SJCRH30 (cell line): ENCODE measurements around the gene ZCCHC2. TPM values are rescaled to one million over a fixed set of nuclear protein-coding genes. Genes with fewer than 3 reads are reported as not detected.
A peak's percentile ranks its signal among the peaks of the same experiment; 100 is the strongest.

Source experiments
- DNase-seq, 2 experiments: peaks; one replicate each; pipeline ENCODE4 v3.0.0-alpha.2; 2015 to 2020
- H3K27ac ChIP-seq: fragments of 250-450 bp; sonication (Bioruptor Pico); 2 replicates; pipeline ENCODE4 v1.5.1; 2020; ENCODE audit warnings: mild to moderate bottlenecking, moderate library complexity
- H3K27me3 ChIP-seq: fragments of 250-450 bp; sonication (Bioruptor Pico); 2 replicates; pipeline ENCODE4 v1.5.1; 2020; ENCODE audit warnings: mild to moderate bottlenecking, moderate library complexity
- H3K36me3 ChIP-seq: fragments of 250-450 bp; sonication (Bioruptor Pico); 2 replicates; pipeline ENCODE4 v1.5.1; 2020; ENCODE audit warnings: mild to moderate bottlenecking, moderate library complexity
- H3K4me1 ChIP-seq: fragments of 250-450 bp; sonication (Bioruptor Pico); 2 replicates; pipeline ENCODE4 v1.5.1; 2020; ENCODE audit warnings: mild to moderate bottlenecking, moderate library complexity
- H3K4me3 ChIP-seq: fragments of 250-450 bp; sonication (Bioruptor Pico); 2 replicates; pipeline ENCODE4 v1.5.1; 2020; ENCODE audit warnings: mild to moderate bottlenecking, moderate library complexity
- H3K9me3 ChIP-seq: fragments of 250-450 bp; sonication (Bioruptor Pico); replicated peaks from 2 replicates; pipeline ENCODE4 v1.5.1; 2020; ENCODE audit warnings: mild to moderate bottlenecking, moderate library complexity
- total RNA-seq: library from RNA; depleted of rRNA; stranded (reverse); fragments of >200 nt; shearing (Covaris generic); gene quantifications from 2 replicates; pipeline ENCODE4 v1.2.3, GENCODE V29; 2014

Gene ZCCHC2
- total RNA-seq, 1 experiment from 2014 or later: 4.5 TPM

GRCh38 chr18:62522178-62522503 lies 684 bp upstream of the ZCCHC2 start:
- Histone ChIP-seq H3K27ac (no peak overlapping the region; the same call in 1 of the 2 replicates), H3K36me3 (no peaks in the 10 kb centered on the region), H3K4me3 (peak overlapping the region; percentile 79), H3K9me3 (no peaks in the 10 kb centered on the region), H3K4me1 (peaks cover 6% of the 10 kb centered on the region), H3K27me3 (no peaks in the 10 kb centered on the region)
- DNase-seq: peak in 1 of 2 experiments; percentile 7

- H3K27ac ChIP-seq: peak overlapping the region; percentile 60; the same call in 1 of the 2 replicates
Measured at GRCh38 chr18:62523255-62523588, 397 bp downstream of the ZCCHC2 start.

GRCh38 chr18:62523631-62524439 lies 1.0 kb downstream of the ZCCHC2 start:
- peak overlapping the region; percentile 79 for H3K4me3 ChIP-seq
- no peaks in the 10 kb centered on the region for H3K9me3 ChIP-seq
- H3K4me1 ChIP-seq: peaks cover 6% of the 10 kb centered on the region
- DNase-seq: peak; percentile 13 to 31
- H3K36me3 ChIP-seq: no peaks in the 10 kb centered on the region
- H3K27ac ChIP-seq: no peak overlapping the region
- H3K27me3 ChIP-seq: no peaks in the 10 kb centered on the region

More at GRCh38 chr18:62523255-62523588, 397 bp downstream of the ZCCHC2 start:
- H3K27me3 ChIP-seq: no peaks in the 10 kb centered on the region
- peak overlapping the region; percentile 79 for H3K4me3 ChIP-seq
- DNase-seq: no peak
- no peaks in the 10 kb centered on the region for H3K36me3 ChIP-seq
- H3K4me1 ChIP-seq: peaks cover 6% of the 10 kb centered on the region
- no peaks in the 10 kb centered on the region for H3K9me3 ChIP-seq

- Histone ChIP-seq H3K27me3 (no peaks in the 10 kb centered on the region), H3K27ac (no peak overlapping the region), H3K36me3 (no peaks in the 10 kb centered on the region), H3K9me3 (no peaks in the 10 kb centered on the region), H3K4me3 (peak overlapping the region; percentile 79), H3K4me1 (peaks cover 6% of the 10 kb centered on the region)
- DNase-seq: peak; percentile 22 to 45
Measured at GRCh38 chr18:62524440-62525200, 1.8 kb downstream of the ZCCHC2 start.

GRCh38 chr18:62525608-62526007 lies 2.8 kb downstream of the ZCCHC2 start:
- no peaks in the 10 kb centered on the region for H3K9me3 ChIP-seq
- no peak overlapping the region; the same call in 1 of the 2 replicates for H3K4me3 ChIP-seq
- no peaks in the 10 kb centered on the region for H3K27me3 ChIP-seq
- peaks cover 6% of the 10 kb centered on the region for H3K4me1 ChIP-seq
- no peak for DNase-seq
- H3K36me3 ChIP-seq: no peaks in the 10 kb centered on the region
- H3K27ac ChIP-seq: no peak overlapping the region

- Histone ChIP-seq H3K4me1 (peaks cover 5% of the 10 kb centered on the region), H3K36me3 (no peaks in the 10 kb centered on the region), H3K27ac (peak overlapping the region; percentile 92), H3K9me3 (no peaks in the 10 kb centered on the region), H3K27me3 (no peaks in the 10 kb centered on the region), H3K4me3 (peak overlapping the region; percentile 99)
- peak; percentile 74 to 80 for DNase-seq
Measured at GRCh38 chr18:62526098-62527025, 3.5 kb downstream of the ZCCHC2 start.

GRCh38 chr18:62529597-62529996 lies 6.8 kb downstream of the ZCCHC2 start:
- Histone ChIP-seq H3K4me3 (no peak overlapping the region), H3K4me1 (0 out of 2 replicates have a peak, but pooled peaks cover 2% of the 10 kb centered on the region), H3K27ac (no peak overlapping the region), H3K27me3 (no peaks in the 10 kb centered on the region), H3K9me3 (no peaks in the 10 kb centered on the region), H3K36me3 (no peaks in the 10 kb centered on the region)
- DNase-seq: no peak

- DNase-seq: no peak
- Histone ChIP-seq H3K4me3 (no peak overlapping the region), H3K27me3 (no peaks in the 10 kb centered on the region), H3K27ac (no peak overlapping the region), H3K4me1 (0 out of 2 replicates have a peak, but pooled peaks cover under 1% of the 10 kb centered on the region), H3K36me3 (no peaks in the 10 kb centered on the region), H3K9me3 (no peaks in the 10 kb centered on the region)
Measured at GRCh38 chr18:62531078-62531477, 8.3 kb downstream of the ZCCHC2 start.

GRCh38 chr18:62531931-62532330 lies 9.1 kb downstream of the ZCCHC2 start:
- H3K4me1 ChIP-seq: no peaks in the 10 kb centered on the region
- no peaks in the 10 kb centered on the region for H3K36me3 ChIP-seq
- no peaks in the 10 kb centered on the region for H3K9me3 ChIP-seq
- H3K27me3 ChIP-seq: no peaks in the 10 kb centered on the region
- H3K4me3 ChIP-seq: no peak overlapping the region
- no peak overlapping the region for H3K27ac ChIP-seq
- no peak for DNase-seq

- no peak overlapping the region for H3K27ac ChIP-seq
- no peaks in the 10 kb centered on the region for H3K36me3 ChIP-seq
- no peaks in the 10 kb centered on the region for H3K9me3 ChIP-seq
- no peak overlapping the region for H3K4me3 ChIP-seq
- no peaks in the 10 kb centered on the region for H3K27me3 ChIP-seq
- H3K4me1 ChIP-seq: no peaks in the 10 kb centered on the region
- DNase-seq: no peak
Measured at GRCh38 chr18:62536005-62536404, 13.2 kb downstream of the ZCCHC2 start.

- Histone ChIP-seq H3K27me3 (no peaks in the 10 kb centered on the region), H3K4me1 (no peaks in the 10 kb centered on the region), H3K27ac (no peak overlapping the region), H3K9me3 (no peaks in the 10 kb centered on the region), H3K4me3 (no peak overlapping the region), H3K36me3 (no peaks in the 10 kb centered on the region)
- DNase-seq: no peak
Measured at GRCh38 chr18:62537042-62537894, 14.4 kb downstream of the ZCCHC2 start.

- no peak overlapping the region for H3K4me3 ChIP-seq
- DNase-seq: no peak
- no peaks in the 10 kb centered on the region for H3K9me3 ChIP-seq
- no peaks in the 10 kb centered on the region for H3K4me1 ChIP-seq
- no peaks in the 10 kb centered on the region for H3K27me3 ChIP-seq
- H3K27ac ChIP-seq: no peak overlapping the region
- H3K36me3 ChIP-seq: no peaks in the 10 kb centered on the region
Measured at GRCh38 chr18:62537946-62538345, 15.1 kb downstream of the ZCCHC2 start.

- DNase-seq: no peak
- H3K9me3 ChIP-seq: no peaks in the 10 kb centered on the region
- H3K36me3 ChIP-seq: no peaks in the 10 kb centered on the region
- no peak overlapping the region for H3K27ac ChIP-seq
- no peaks in the 10 kb centered on the region for H3K4me1 ChIP-seq
- no peak overlapping the region for H3K4me3 ChIP-seq
- no peaks in the 10 kb centered on the region for H3K27me3 ChIP-seq
Measured at GRCh38 chr18:62538881-62539280, 16.1 kb downstream of the ZCCHC2 start.
